Left forelimb (tissue), 1 donor: ENCODE measurements around the gene TSEN54.

Source experiments
- DNase-seq: peaks from one replicate; pipeline ENCODE4 v3.0.0-alpha.2; 2018; ENCODE audit warnings: low spot score

The TSEN54 gene

DNA sequence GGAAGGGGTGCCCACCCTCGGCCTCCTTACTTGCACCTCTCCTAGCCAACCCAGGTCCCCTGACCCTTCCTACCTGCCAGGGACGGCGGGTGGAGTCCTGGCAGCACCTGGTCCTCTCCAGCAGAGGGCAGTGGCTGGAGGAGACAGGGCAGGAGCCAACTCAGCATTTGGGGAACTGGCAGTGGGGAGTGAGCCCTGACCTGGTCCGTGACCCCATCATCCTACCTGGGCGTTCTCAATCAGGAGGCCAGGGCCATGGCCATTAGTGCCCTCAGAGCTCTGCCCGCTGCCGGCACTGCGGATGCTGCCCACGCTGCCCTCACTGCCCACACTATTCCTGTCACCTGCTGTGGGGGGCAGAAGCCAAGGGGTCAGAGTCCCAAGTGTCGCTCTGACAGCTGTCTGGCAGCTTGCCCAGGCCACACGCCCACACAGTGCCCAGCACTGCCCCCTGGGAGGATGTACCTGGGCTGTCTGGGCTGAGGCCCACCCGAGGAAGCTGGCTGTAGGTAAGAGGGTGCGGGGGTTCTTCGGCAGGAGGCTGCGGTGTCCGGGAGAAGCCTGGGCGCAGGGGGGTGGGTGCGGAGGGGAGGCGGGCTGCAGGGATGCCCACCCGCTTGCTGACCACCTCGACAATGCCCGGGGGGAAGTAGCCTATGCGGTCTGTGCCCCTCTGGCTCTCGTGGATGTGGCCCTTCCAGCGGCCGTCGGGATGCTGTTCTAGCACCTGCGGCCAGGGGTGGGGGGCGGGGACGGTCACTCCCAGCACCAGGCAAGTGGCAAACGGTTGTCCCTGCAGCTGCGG, 11.8 kb upstream of the TSEN54 start:
- DNase-seq, result no peak

DNA sequence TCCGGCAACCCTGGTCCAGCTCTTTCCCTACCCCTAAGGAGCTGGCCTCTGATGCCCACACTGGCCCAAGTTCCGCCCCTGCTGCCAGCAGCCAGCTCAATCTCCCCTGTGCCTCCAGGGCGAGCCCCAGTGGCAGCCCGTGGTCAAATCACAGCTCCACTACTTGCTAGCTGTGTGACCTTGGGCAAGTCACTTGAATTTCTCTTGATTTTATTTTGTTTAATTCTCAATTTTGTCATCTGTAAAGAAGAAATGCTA, 11.2 kb upstream of the TSEN54 start:
- DNase-seq, result no peak

DNA sequence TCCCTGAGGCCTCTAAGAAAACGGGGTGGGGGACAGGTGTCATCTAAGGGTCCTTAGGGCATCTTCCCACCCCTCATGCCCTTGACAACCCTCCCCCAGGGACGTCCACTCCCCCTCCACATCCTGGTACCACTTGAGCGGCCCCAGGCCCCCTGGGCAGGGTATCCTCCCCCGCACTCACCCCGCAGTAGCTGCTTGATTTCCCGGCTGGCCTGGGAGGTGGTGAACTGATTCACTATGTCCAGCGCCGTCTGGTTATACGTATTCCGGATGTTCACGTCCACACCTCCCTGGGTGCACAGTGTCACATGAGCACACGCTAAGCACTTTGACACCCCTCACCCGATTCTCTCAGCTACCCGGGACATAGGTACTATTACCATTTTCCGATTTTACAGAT, 10.7 kb upstream of the TSEN54 start:
- DNase-seq, result no peak

DNA sequence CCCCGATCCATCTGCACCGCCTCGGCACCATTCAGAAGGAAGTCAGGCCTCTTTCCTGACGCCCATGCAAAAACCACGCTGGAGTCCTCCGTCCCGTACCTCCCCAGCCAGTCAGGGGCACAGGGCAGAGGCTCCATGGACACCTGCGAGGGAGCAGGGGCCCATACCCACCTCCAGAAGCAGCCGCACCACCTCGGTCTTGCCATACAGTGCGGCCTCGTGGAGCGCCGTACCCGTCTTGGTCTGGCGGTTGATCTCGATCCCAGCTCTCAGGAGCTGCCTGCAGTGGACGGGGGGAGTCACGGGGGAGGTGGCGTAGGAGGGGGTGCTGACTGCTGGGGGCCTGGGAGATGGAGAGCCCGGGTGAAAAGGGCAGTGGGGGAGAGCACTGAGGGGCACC, 10.2 kb upstream of the TSEN54 start:
- no peak for DNase-seq

DNA sequence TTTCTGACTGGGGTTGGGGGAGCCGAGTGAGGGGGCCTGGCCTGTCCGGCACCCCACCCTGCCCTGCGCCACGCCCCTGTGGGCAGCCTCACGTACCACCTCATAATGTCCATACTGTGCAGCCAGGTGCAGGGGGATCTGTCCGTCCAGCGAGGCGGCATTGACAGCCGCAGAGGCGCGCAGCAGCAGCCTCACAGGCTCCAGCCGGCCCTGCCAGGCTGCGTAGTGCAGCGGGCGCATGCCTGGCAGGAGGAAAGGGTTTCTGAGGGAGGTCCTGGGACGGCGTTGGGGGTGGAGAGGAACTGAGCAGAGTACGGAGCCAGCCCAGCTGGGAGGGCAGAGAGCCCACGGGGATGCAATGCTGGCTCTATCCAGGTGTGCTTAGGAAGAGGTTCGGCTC, 9.4 kb upstream of the TSEN54 start:
- DNase-seq, result no peak

DNA sequence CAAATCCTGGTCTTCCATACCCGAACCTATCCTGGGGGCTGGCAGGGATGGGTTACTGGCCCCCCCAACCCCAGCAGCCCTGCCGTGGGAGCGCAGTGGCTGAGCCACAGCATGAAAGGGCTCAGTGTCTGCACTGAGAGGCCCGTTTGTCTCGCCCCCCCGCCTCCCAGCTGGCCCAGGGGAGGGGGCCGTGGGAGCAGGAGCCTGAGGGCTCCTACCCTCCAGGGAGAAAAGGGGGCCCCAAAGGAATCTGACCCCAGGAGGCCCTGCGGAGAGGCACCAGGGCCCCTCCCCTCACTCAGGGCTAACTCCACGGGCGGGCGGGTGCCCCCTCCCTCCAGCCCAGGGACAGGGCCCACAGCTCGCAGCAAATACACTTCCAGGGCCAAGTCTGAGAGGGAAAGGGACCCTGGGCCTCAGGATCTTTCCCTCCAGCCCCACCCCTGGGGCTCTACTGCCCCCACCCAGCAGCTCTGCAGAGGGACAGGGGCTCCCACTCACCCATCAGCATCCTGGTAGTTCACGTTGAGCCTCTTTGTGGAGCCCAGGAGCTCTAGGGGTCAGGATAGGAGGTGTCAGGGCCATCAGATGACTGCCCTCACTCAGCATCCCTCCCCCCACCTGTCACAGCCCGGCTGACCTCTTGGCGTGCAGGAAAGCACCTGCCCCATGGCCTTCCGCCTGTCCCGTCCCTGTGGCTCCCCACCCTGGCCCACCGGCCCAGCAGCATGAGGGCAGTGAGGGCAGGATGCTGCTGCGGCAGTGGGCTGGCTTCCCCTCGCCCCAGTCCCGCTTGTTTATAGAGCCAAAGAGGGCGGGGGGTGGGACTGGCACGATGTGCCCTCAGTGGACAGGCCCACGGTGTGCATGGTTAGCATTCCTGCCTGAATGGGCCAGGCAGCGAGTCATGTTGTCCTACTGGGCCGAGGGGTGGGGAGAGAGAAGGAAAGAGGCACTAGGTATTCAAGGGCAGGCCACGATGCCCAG, 8.3 kb upstream of the TSEN54 start:
- DNase-seq, result no peak

DNA sequence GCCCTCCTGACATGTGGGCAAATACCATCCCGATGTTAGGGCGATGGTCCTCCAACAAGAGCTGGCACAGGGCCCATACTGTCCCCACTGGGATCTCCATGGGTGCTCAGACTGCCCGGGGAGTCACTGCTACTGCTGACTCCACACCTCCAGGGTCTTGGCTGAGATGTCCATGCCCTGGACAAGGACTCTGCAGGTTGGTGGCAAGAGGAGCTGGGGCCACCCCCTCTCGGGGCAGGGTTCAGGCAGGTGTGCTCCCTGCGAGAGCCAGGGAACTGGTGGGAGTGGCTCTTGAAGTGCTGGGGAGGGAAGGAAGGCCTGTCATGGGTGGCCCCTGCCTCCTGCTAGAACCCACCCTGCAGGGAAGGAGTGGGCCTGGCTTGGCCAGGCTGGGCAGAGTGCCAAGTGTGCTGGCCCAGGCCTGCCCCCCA, 7.4 kb upstream of the TSEN54 start:
- no peak for DNase-seq

DNA sequence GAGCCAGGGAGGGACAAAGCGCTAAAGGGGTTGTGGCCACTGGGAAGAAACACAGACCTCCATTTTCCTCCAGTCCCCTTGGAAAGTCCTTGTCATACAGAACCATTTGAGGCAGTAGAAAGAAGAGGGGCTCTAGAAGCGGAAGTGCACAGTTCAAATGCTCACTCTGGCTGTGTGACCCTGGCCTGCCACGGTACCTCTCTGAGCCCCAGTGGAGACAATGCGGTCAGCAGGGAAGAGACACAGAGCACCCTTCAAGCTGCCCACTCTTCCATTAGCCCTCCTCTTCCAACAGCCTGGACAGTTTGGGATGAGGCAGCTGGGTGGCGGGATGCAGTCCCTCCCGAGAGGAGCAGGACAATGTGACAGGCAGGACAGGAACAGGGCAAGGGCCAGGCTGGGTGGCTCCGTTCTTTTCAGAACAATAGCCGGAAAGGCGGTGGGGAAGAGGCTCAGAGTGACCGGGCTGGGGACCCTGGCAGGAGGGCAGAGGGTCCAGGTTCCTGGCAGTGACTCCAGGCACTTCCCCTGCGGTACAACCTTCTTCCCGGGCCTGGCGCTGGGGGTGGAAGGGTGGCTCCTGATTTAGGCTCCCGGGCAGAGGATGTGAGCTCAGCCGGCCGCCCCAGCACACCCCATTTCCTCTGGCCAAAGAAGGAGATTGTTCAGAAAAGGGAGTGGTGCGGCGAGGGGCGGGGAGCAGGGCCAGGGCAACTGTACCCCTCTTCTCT, 6.6 kb upstream of the TSEN54 start:
- DNase-seq, result no peak

DNA sequence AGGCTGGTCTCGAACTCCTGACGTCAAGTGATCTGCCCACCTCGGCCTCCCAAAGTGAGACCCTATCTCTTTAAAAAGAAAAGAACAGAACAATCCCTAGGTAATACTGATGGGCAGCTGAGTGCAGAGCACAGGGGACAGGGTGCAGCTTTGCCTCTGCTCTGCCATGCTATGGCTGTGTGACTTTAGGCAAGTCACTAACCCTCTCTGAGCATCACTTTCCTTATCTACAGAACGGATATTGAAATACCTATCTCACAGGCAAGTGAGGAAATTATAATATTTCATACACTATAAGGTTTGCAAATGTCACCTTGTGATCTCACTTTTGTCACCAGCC, 5.1 kb upstream of the TSEN54 start:
- no peak for DNase-seq

DNA sequence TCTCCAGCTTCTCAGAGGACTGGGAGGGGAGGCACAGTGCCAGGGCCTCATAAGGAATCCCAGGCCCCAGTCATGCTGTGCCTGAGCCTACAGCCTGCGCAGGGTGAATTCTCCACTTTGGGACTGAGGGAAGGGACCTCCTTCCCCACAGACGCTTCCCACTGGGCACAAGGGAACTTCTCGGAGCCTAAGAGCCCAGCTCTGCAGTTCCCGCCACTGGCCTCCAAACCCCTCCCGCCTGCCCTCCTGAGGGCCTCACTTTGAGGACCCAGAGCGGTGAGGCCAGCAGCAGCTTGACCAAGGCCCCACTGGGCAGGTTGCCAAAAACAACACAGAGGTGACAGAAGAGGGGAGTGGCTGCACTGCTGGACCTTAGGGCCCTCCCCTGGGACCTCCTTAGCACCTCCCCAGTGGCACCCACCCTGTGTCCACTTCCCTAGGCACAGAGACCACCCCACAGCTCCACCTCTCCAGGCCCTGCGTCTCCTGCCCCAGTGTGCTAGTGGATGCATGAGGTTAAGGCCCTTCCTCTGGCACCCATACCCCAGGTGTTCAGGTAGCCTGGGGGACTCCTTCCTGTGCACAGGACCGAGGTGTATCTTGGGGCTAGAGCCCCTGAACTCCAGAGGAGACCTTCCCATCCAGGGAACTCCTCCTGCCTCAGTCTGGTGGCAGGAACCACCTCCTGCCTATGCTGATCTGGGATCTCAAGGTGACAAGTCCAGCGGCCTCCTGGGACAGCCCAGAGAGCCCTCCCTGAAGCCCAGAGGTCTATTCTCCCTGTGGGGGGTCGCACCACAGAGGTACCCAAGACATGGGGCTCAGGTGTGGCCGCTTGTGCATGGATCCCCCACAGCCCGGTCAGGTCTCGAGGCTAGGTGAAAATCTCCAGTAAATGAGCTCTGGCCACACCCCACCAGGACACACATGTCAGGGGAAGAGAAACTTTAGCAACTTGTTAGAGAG, 4.4 kb upstream of the TSEN54 start:
- no peak for DNase-seq

DNA sequence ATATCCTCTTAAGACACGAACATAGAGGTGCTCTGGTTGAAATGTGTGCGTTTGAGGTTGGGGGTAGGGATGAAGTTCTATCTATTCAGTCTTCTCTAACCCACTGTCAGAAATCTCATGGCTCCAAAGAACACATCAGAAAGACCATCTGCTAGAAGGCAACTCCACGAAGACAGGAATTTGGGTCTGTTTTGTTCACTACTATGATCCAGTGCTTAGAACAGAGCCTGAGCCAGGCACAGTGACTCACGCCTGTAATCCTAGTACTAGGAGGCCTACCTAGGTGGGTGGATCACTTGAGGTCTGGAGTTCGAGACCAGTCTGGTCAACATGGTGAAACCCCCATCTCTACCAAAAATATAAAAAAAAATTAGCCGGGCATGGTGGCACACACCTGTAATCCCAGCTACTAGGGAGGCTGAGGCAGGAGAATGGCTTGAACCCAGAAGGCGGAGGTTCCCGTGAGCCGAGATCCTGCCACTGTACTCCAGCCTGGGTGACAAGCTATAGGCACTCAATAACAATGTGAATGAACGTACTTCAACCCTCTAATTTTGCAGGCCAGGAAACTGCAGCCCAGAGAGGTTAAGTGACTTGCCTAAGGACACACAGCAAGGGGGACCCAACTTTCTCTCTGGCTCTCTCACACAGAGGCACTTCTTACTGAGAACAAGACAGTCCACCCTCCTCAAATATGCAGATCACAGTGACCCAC, 3.2 kb upstream of the TSEN54 start:
- no peak for DNase-seq

DNA sequence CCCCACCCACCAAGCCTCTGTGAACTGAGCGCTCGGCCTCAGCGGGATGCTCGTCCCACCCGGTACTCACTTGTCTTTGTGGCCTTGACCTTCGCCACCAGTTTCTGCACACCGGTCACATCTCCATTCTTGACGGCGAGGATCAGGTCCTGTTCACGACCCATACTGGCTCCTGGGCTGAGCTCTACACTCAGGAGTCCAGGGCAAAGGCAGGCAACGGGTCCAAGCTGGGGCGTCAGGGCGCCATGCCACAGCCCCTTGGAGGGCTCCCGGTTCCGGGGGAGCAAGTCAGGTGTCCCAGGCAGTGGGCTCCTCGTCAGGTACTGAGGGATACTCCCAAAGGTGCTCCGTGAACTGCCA, 2.7 kb upstream of the TSEN54 start:
- no peak for DNase-seq

DNA sequence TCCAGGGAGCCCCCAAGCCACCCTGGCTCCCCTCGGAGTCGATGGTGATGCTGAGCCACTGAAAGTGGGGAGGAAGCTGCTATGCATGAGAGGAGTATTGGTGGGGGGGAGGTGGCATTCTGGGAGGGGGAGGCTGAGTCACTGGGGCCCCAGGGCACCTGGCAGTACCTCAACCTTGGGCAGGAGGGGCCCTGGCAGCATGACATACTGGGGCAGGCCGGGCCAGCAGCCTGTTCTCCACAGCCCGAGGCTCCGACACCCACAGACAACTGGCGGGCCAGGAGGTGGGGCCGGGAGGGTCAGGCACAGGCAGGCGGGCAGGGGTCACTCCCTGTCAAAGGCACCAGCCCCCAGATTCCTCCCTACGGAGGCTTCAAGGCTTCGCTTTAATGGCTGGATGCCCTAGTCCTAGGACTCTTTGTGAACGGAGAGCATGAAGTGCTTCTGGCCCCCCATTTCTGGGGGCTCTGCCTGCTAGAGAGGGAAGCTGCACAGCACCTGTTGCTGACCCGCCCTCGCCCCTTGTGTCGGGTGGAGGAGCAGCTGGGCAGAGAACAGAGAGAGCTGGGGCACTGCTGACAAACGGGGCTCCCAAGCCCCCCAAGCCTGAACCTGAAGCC, 1.9 kb upstream of the TSEN54 start:
- DNase-seq, result no peak

DNA sequence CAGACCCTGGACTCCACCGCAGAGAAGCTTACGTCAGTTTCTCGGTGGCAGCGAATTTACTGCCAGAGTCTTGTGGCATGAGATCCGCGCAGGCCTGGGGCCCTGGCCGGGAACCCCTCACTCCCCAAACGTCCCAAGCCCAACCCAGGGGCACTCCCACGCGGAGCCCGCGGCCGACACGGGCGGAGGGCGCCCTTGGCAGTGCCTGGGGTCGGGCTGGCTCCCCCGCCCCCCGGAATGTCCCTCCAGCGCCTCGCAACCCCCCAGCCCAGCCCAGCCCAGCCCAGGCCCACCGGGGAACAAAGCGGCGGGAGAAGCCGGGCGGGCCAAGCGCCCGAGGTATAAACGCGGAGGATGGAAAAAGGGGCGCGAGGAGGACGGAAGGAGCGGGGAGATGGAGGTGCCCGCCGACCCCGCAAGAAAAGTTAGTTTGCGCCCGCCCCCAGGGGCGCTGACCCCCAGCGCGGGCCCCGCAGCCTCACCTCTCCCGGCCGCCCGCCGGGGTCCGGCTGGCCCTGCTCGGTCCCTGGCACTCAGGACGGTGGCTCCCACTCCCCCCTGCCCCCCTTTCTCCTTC, 1.3 kb upstream of the TSEN54 start:
- no peak for DNase-seq

DNA sequence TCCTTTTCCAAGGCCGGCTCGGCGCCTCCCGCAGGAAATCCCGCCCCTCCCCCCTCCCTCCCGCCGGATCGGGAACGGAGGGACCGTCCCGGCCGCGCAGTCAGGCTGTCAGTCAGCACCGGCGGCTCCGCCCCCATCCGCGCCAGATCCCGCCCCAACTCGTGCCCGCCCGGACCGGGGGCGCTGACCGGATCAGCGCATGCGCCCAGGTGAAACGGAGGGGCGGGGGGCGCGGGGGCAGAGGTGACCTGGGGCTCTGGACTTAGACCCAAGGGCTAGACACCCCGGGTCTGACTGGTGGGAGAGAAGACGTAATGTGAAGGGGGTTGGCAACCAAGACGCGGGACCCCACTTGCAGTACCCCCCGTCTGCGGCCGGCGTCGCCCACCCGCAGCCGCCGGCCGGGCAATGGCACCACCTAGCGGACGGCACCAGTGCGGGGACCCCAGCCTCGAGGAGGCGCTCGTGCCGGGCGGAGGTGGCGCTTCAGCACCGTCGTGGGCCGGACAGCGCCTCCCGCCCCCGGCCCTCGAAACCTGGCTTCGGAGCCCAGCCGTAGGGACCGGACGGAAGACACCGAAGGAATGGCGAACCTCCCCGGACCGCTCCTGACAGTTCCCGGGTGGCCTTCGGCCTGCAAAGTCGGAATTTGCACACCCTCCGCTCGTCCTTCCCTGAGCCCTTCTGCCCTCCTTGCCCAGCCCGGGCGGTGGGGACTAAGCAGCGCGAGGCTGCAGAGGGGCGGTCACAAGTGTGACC, 653 bp upstream of the TSEN54 start, which contains the start of gene CASKIN2:
CASKIN2 (minus strand) TSS at position 42 of the 759 bp plus-strand sequence. CDS start 1,733 bp downstream, outside the sequence.
- DNase-seq, result peak; percentile 98

DNA sequence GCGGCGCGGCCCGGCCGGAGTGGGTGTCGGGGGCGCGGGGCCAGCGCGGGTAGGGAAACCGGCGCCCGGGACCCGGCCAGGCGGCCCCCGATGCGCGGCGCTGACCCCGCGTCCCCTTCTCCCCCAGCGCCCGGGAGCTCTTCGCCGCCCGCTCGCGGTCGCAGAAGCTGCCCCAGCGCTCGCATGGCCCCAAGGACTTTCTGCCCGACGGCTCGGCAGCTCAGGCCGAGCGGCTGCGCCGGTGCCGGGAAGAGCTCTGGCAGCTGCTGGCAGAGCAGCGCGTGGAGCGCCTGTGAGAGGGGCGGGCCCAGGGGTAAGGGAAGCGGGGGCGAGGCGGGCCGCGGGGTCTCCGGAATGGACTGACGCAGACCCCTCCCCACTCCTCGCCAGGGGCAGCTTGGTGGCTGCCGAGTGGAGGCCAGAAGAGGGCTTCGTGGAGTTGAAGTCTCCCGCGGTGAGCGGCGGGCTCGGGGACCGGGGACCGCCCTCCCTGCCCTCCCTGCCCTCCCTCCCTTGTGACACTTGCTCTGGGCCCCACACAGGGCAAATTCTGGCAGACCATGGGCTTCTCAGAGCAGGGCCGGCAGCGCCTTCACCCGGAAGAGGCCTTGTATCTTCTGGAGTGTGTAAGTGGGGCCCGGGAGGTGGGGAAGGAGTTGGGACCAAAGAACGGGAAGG, 430 bp downstream of the TSEN54 start:
- no peak for DNase-seq

DNA sequence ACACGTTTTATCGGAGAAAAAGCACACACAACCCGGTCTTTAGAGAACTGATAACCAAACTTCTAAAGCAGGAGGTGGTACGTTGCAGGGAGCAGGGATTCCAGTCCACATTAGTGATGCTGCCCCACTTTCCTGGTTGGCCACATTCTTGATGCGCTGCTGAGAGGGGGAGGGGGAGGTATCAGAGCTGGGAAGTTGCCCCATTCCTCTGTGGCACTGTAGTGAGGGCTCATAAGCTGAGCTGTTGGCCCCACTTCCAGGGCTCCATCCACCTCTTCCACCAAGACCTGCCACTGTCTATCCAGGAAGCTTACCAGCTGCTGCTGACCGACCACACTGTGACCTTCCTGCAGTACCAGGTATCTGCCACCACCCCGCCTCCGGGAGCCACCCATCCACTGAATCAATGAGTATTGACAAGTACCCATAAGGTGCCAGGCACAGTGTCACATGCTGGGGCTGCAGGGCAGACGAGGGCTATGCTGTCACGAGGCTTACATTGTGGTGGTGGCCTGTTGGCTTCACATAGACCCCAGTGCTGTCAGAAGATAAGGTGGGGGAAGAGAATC, 1.1 kb downstream of the TSEN54 start:
- DNase-seq, result no peak

DNA sequence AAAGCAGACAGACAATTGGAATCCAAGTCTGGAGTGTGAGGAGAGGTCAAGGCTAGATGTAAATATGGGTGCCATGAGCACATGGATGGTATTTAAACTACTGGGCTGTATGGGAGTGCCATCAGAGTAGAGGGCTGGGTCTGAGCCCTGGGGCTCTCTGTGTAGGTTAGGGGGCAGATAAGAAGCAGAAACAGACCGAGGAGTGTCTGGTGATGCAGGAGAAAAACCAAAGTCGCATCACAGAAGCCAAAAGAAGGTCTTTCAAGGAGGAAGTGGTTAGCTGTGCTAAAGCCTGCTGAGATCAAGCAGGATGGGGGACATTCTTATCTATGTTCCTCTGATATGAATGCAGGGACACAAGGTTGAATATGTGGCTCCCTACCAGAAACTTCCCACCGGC, 1.9 kb downstream of the TSEN54 start:
- no peak for DNase-seq
